Measurements from ENCODE around the gene KIAA0930.

Gene KIAA0930

GRCh38 chr22:45217345-45217744 lies 23.3 kb downstream of the KIAA0930 start:
- Histone ChIP-seq H3K9me3 (ENCODE audit: insufficient read depth, low read length) (no peaks in the 10 kb centered on the region), H3K27ac (ENCODE audit: low read depth, low read length) (no peak overlapping the region), H3K9ac (ENCODE audit: low read length) (no peak overlapping the region), H3K4me3 (ENCODE audit: insufficient read depth, low read length, poor library complexity, severe bottlenecking) (no peak overlapping the region), H3K4me2 (ENCODE audit: low read depth, low read length, poor library complexity, severe bottlenecking) (no peak overlapping the region), H3K9me2 (replicated peaks; ENCODE audit: insufficient read depth, low read length) (no peaks in the 10 kb centered on the region), H3F3A (ENCODE audit: insufficient read depth) (no peaks in the 10 kb centered on the region), H4K20me1 (ENCODE audit: low read depth, low read length) (no peaks in the 10 kb centered on the region), H3K79me2 (ENCODE audit: insufficient read depth, low read length) (no peaks in the 10 kb centered on the region), H3K36me3 (ENCODE audit: low read length) (no peaks in the 10 kb centered on the region), H2AFZ (ENCODE audit: low read depth, low read length, severe bottlenecking) (no peak overlapping the region), H3K27me3 (ENCODE audit: low read length) (no peaks in the 10 kb centered on the region)
- no peak for TF ChIP-seq EZH2phosphoT487 (conservative IDR thresholded peaks at IDR 0.05; ENCODE audit: low read length)
- no peak for TF ChIP-seq CTCF (IDR thresholded peaks at IDR 0.05; ENCODE audit: insufficient read depth, low read length, poor library complexity, severe bottlenecking)

- Histone ChIP-seq H3K9ac (ENCODE audit: low read length) (no peak overlapping the region), H3K4me3 (ENCODE audit: insufficient read depth, low read length, poor library complexity, severe bottlenecking) (no peak overlapping the region), H3K27ac (ENCODE audit: low read depth, low read length) (no peak overlapping the region), H3K27me3 (ENCODE audit: low read length) (no peaks in the 10 kb centered on the region), H3F3A (ENCODE audit: insufficient read depth) (no peaks in the 10 kb centered on the region), H3K79me2 (ENCODE audit: insufficient read depth, low read length) (no peaks in the 10 kb centered on the region), H2AFZ (ENCODE audit: low read depth, low read length, severe bottlenecking) (no peak overlapping the region), H3K4me2 (ENCODE audit: low read depth, low read length, poor library complexity, severe bottlenecking) (no peak overlapping the region), H3K9me2 (replicated peaks; ENCODE audit: insufficient read depth, low read length) (no peaks in the 10 kb centered on the region), H4K20me1 (ENCODE audit: low read depth, low read length) (no peaks in the 10 kb centered on the region), H3K36me3 (ENCODE audit: low read length) (no peaks in the 10 kb centered on the region), H3K9me3 (ENCODE audit: insufficient read depth, low read length) (no peaks in the 10 kb centered on the region)
- no peak for TF ChIP-seq EZH2phosphoT487 (conservative IDR thresholded peaks at IDR 0.05; ENCODE audit: low read length)
- no peak for TF ChIP-seq CTCF (IDR thresholded peaks at IDR 0.05; ENCODE audit: insufficient read depth, low read length, poor library complexity, severe bottlenecking)
Measured at GRCh38 chr22:45216133-45217003, 24.3 kb downstream of the KIAA0930 start.

GRCh38 chr22:45212992-45213751 lies 27.5 kb downstream of the KIAA0930 start:
- Histone ChIP-seq H3K9me3 (ENCODE audit: insufficient read depth, low read length) (no peaks in the 10 kb centered on the region), H4K20me1 (ENCODE audit: low read depth, low read length) (no peaks in the 10 kb centered on the region), H3K9me2 (replicated peaks; ENCODE audit: insufficient read depth, low read length) (no peaks in the 10 kb centered on the region), H2AFZ (ENCODE audit: low read depth, low read length, severe bottlenecking) (no peak overlapping the region), H3K27ac (ENCODE audit: low read depth, low read length) (no peak overlapping the region), H3K79me2 (ENCODE audit: insufficient read depth, low read length) (no peaks in the 10 kb centered on the region), H3K4me3 (ENCODE audit: insufficient read depth, low read length, poor library complexity, severe bottlenecking) (no peak overlapping the region), H3K4me2 (ENCODE audit: low read depth, low read length, poor library complexity, severe bottlenecking) (no peak overlapping the region), H3K36me3 (ENCODE audit: low read length) (no peaks in the 10 kb centered on the region), H3F3A (ENCODE audit: insufficient read depth) (no peaks in the 10 kb centered on the region), H3K9ac (ENCODE audit: low read length) (no peak overlapping the region), H3K27me3 (ENCODE audit: low read length) (no peaks in the 10 kb centered on the region)
- no peak for TF ChIP-seq CTCF (IDR thresholded peaks at IDR 0.05; ENCODE audit: insufficient read depth, low read length, poor library complexity, severe bottlenecking)
- no peak for TF ChIP-seq EZH2phosphoT487 (conservative IDR thresholded peaks at IDR 0.05; ENCODE audit: low read length)
